H9 (cell line): ENCODE results near the gene IFIT1. TPM values are rescaled to one million over a fixed set of nuclear protein-coding genes. Genes with fewer than 3 reads are reported as not detected.

Experiments used
- DNase-seq: peaks from one replicate; pipeline ENCODE4 v3.0.0-alpha.2; 2017
- H2AFZ ChIP-seq: one replicate; pipeline ENCODE4 v1.6.1; 2013; ENCODE audit warnings: mild to moderate bottlenecking, low read length, control low read depth, moderate library complexity
- H2AK5ac ChIP-seq: 2 replicates; pipeline ENCODE4 v1.6.1; 2013; ENCODE audit warnings: low read length, control low read depth, mixed read lengths; ENCODE audit not compliant: insufficient read length
- H2BK120ac ChIP-seq: one replicate; pipeline ENCODE4 v1.6.1; 2013; ENCODE audit warnings: low read depth, mild to moderate bottlenecking, low read length, control low read depth, inconsistent platforms; ENCODE audit not compliant: poor library complexity, severe bottlenecking
- H2BK12ac ChIP-seq: 2 replicates; pipeline ENCODE4 v1.6.1; 2013; ENCODE audit warnings: low read length, control low read depth, mixed read lengths, low read depth; ENCODE audit not compliant: insufficient read length
- H2BK15ac ChIP-seq: 2 replicates; pipeline ENCODE4 v1.6.1; 2013; ENCODE audit warnings: low read depth, low read length, control low read depth
- H2BK20ac ChIP-seq: one replicate; pipeline ENCODE4 v1.6.1; 2013; ENCODE audit warnings: low read depth, mild to moderate bottlenecking, low read length, control low read depth, inconsistent platforms; ENCODE audit not compliant: poor library complexity, severe bottlenecking
- H2BK5ac ChIP-seq: 2 replicates; pipeline ENCODE4 v1.6.1; 2013; ENCODE audit warnings: low read length, control low read depth, mixed read lengths; ENCODE audit not compliant: insufficient read length
- H3K14ac ChIP-seq: 2 replicates; pipeline ENCODE4 v1.6.1; 2013; ENCODE audit warnings: low read length, control low read depth; ENCODE audit not compliant: insufficient read depth
- H3K18ac ChIP-seq: 2 replicates; pipeline ENCODE4 v1.6.1; 2013; ENCODE audit warnings: low read depth, mild to moderate bottlenecking, mixed read lengths, low read length, control low read depth; ENCODE audit not compliant: insufficient read length
- H3K23ac ChIP-seq: 2 replicates; pipeline ENCODE4 v1.6.1; 2013; ENCODE audit warnings: low read length, control low read depth, mixed read lengths, low read depth; ENCODE audit not compliant: insufficient read length
- H3K23me2 ChIP-seq: 2 replicates; pipeline ENCODE4 v1.6.1; 2013; ENCODE audit warnings: low read depth, mild to moderate bottlenecking, mixed read lengths, low read length, control low read depth; ENCODE audit not compliant: insufficient read length, poor library complexity, severe bottlenecking
- H3K27ac ChIP-seq: 2 replicates; pipeline ENCODE4 v1.5.1; 2013; ENCODE audit warnings: low read length, control low read depth, mixed read lengths, low read depth; ENCODE audit not compliant: insufficient read length
- H3K27me3 ChIP-seq: 2 replicates; pipeline ENCODE4 v1.6.1; 2013; ENCODE audit warnings: low read length, control low read depth, inconsistent platforms; ENCODE audit not compliant: insufficient read depth
- H3K4ac ChIP-seq: 2 replicates; pipeline ENCODE4 v1.6.1; 2013; ENCODE audit warnings: low read depth, mild to moderate bottlenecking, control low read depth, inconsistent platforms, low read length, moderate library complexity
- H3K4me1 ChIP-seq: 2 replicates; pipeline ENCODE4 v1.6.1; 2013; ENCODE audit warnings: low read length, control low read depth, inconsistent platforms; ENCODE audit not compliant: insufficient read depth
- H3K4me2 ChIP-seq: 2 replicates; pipeline ENCODE4 v1.6.1; 2013; ENCODE audit warnings: low read length, control low read depth, mixed read lengths; ENCODE audit not compliant: insufficient read length, insufficient read depth
- H3K56ac ChIP-seq: 2 replicates; pipeline ENCODE4 v1.6.1; 2013; ENCODE audit warnings: low read depth, mild to moderate bottlenecking, mixed read lengths, low read length, control low read depth; ENCODE audit not compliant: insufficient read length
- H3K79me1 ChIP-seq: 2 replicates; pipeline ENCODE4 v1.6.1; 2013; ENCODE audit warnings: low read depth, mild to moderate bottlenecking, moderate library complexity, low read length, control low read depth, inconsistent platforms; ENCODE audit not compliant: insufficient read depth, poor library complexity, severe bottlenecking
- H3K79me2 ChIP-seq: 2 replicates; pipeline ENCODE4 v1.6.1; 2013; ENCODE audit warnings: low read length, control low read depth, inconsistent platforms; ENCODE audit not compliant: insufficient read depth
- H3K9ac ChIP-seq: 2 replicates; pipeline ENCODE4 v1.6.1; 2013; ENCODE audit warnings: low read length, control low read depth, mixed read lengths; ENCODE audit not compliant: insufficient read length; ENCODE audit errors: extremely low read depth
- H3K9me3 ChIP-seq: one replicate; pipeline ENCODE4 v1.6.1; 2013; ENCODE audit warnings: low read depth, low read length, inconsistent platforms; ENCODE audit not compliant: control insufficient read depth
- H3T11ph ChIP-seq: one replicate; pipeline ENCODE4 v1.6.1; 2013; ENCODE audit warnings: mild to moderate bottlenecking, low read length, control low read depth, inconsistent platforms
- H4K20me1 ChIP-seq: one replicate; pipeline ENCODE4 v1.6.1; 2013; ENCODE audit not compliant: control insufficient read depth, insufficient read length, insufficient read depth
- H4K5ac ChIP-seq: 2 replicates; pipeline ENCODE4 v1.6.1; 2013; ENCODE audit warnings: low read depth, mild to moderate bottlenecking, mixed read lengths, low read length, control low read depth; ENCODE audit not compliant: insufficient read length
- H4K8ac ChIP-seq: replicated peaks from 2 replicates; pipeline ENCODE4 v1.6.1; 2013; ENCODE audit warnings: low read length, control low read depth, mixed read lengths, low read depth; ENCODE audit not compliant: insufficient read length
- H4K91ac ChIP-seq: 2 replicates; pipeline ENCODE4 v1.6.1; 2013; ENCODE audit warnings: low read depth, mild to moderate bottlenecking, moderate library complexity, mixed read lengths, low read length, control low read depth; ENCODE audit not compliant: insufficient read length
- H3K27ac Mint-ChIP-seq, 3 experiments: 2 replicates in 2 of 3; 3 replicates in 1 of 3; pipeline ENCODE4 v1.8.0; 2020 to 2021; ENCODE audit warnings: mixed read lengths in 3 of 3, mild to moderate bottlenecking in 1 of 3, moderate library complexity in 1 of 3
- H3K27me3 Mint-ChIP-seq: 2 replicates; pipeline ENCODE4 v1.8.0; 2021; ENCODE audit warnings: low read depth, mild to moderate bottlenecking, moderate library complexity, mixed read lengths
- H3K36me3 Mint-ChIP-seq, 3 experiments: 2 replicates in 2 of 3; 3 replicates in 1 of 3; pipeline ENCODE4 v1.8.0; 2020 to 2021; ENCODE audit warnings: low read depth in 3 of 3, mixed read lengths in 3 of 3; ENCODE audit not compliant: insufficient read depth in 1 of 3
- H3K4me1 Mint-ChIP-seq, 2 experiments: 2 replicates each; pipeline ENCODE4 v1.8.0; 2020; ENCODE audit warnings: mixed read lengths in 2 of 2
- H3K4me3 Mint-ChIP-seq, 2 experiments: 2 replicates in 1 of 2; 3 replicates in 1 of 2; pipeline ENCODE4 v1.8.0; 2020 to 2021; ENCODE audit warnings: mild to moderate bottlenecking in 2 of 2, mixed read lengths in 2 of 2, moderate library complexity in 1 of 2
- H3K9me3 Mint-ChIP-seq, 2 experiments: 2 replicates in 1 of 2; 3 replicates in 1 of 2; pipeline ENCODE4 v1.8.0; 2020; ENCODE audit warnings: mild to moderate bottlenecking in 2 of 2, mixed read lengths in 2 of 2, moderate library complexity in 1 of 2
- WGBS: extraction: QIAGEN DNeasy Blood & Tissue Kit; methylation state at CpG from one replicate; pipeline ENCODE4 v1.1.7; 2013; ENCODE audit warnings: missing lambda C conversion rate, low lambda C conversion rate, mixed read lengths; ENCODE audit not compliant: insufficient read length; ENCODE audit errors: extremely low coverage; 5-methylcytosine and 5-hydroxymethylcytosine counted together
- total RNA-seq: library from RNA; stranded (reverse); gene quantifications from 2 replicates; pipeline ENCODE4 v1.2.1, GENCODE V29; 2021
- TF ChIP-seq, protein P1 (sequence below): fragments of 200-600 bp; sonication (generic); conservative IDR thresholded peaks from 3 replicates; pipeline ENCODE4 v1.8.0; 2021; ENCODE audit warnings: antibody characterized with exemption, mild to moderate bottlenecking

The IFIT1 gene
- total RNA-seq, 1 experiment from 2014 or later, result 1.2 TPM

DNA sequence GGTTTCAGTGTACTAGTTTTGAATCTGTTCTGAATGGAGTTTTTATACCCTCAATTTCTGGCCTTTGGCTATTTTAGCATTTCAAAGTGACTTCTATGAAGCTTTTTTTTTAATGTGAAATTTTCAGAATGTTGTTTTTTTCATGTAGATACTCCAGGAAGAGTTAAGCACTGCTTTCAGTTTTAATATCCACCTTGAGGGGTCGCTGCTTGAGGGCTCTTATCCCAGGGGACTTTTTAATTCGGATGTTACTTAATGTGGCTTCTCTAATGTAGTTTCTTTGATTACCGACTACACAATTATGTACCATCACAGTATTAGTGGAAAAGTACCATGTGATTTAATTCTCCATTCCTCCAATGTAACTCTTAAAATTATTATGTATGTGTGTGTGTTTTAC, 27.1 kb downstream of the IFIT1 start:
- peaks cover 2% of the 10 kb centered on the region; the same call in 1 of the 2 replicates for H3K27me3 ChIP-seq
- no peak overlapping the region for H4K5ac ChIP-seq
- no peaks in the 10 kb centered on the region for H3K79me2 ChIP-seq
- no peaks in the 10 kb centered on the region; the same call in 1 of the 2 replicates for H3K4me1 ChIP-seq
- H3K9me3 ChIP-seq, result no peaks in the 10 kb centered on the region
- H3K4ac ChIP-seq, result no peak overlapping the region
- H3K27me3 Mint-ChIP-seq, result peaks cover 18% of the 10 kb centered on the region
- H3K4me2 ChIP-seq, result no peak overlapping the region
- TF ChIP-seq, protein P1, sequence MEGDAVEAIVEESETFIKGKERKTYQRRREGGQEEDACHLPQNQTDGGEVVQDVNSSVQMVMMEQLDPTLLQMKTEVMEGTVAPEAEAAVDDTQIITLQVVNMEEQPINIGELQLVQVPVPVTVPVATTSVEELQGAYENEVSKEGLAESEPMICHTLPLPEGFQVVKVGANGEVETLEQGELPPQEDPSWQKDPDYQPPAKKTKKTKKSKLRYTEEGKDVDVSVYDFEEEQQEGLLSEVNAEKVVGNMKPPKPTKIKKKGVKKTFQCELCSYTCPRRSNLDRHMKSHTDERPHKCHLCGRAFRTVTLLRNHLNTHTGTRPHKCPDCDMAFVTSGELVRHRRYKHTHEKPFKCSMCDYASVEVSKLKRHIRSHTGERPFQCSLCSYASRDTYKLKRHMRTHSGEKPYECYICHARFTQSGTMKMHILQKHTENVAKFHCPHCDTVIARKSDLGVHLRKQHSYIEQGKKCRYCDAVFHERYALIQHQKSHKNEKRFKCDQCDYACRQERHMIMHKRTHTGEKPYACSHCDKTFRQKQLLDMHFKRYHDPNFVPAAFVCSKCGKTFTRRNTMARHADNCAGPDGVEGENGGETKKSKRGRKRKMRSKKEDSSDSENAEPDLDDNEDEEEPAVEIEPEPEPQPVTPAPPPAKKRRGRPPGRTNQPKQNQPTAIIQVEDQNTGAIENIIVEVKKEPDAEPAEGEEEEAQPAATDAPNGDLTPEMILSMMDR, result peak; percentile 70
- H3K23me2 ChIP-seq, result peaks cover 7% of the 10 kb centered on the region
- no peak overlapping the region for H3K9ac ChIP-seq
- no peak overlapping the region for H2AFZ ChIP-seq
- no peak overlapping the region for H2BK12ac ChIP-seq
- no peak overlapping the region for H3K18ac ChIP-seq
- no peak overlapping the region for H3T11ph ChIP-seq
- H3K36me3 Mint-ChIP-seq, result no peaks in the 10 kb centered on the region
- no peak overlapping the region for H2AK5ac ChIP-seq
- no peaks in the 10 kb centered on the region for H3K79me1 ChIP-seq
- no peak overlapping the region for H3K14ac ChIP-seq
- no peaks in the 10 kb centered on the region; a peak in 1 of 5 replicates for H3K9me3 Mint-ChIP-seq
- no CpG with 5 or more reads among the region's 3 CpGs for WGBS
- no peaks in the 10 kb centered on the region for H4K20me1 ChIP-seq
- H2BK5ac ChIP-seq, result no peak overlapping the region
- H3K4me1 Mint-ChIP-seq, result peaks cover 19 to 23% of the 10 kb centered on the region in 2 experiments
- no peak overlapping the region for H2BK15ac ChIP-seq
- DNase-seq, result no peak
- H4K91ac ChIP-seq, result no peak overlapping the region
- no peak overlapping the region for H3K23ac ChIP-seq
- H3K27ac Mint-ChIP-seq, result no peak overlapping the region
- no peak overlapping the region for H3K27ac ChIP-seq
- H3K4me3 Mint-ChIP-seq, result no peak overlapping the region
- H4K8ac ChIP-seq, result no peak overlapping the region
- H2BK120ac ChIP-seq, result no peak overlapping the region
- H3K56ac ChIP-seq, result no peak overlapping the region
- no peak overlapping the region for H2BK20ac ChIP-seq
